NB4 (cell line): ENCODE data around the gene MGAT3.

Experiments
- CTCF ChIP-seq: IDR thresholded peaks from one replicate; pipeline ENCODE4 v1.5.1; 2012; ENCODE audit warnings: low read depth, low read length
- MAX ChIP-seq: IDR thresholded peaks from 2 replicates; pipeline ENCODE4 v1.6.1; 2011; ENCODE audit warnings: low read depth, low read length
- MYC ChIP-seq: IDR thresholded peaks from 2 replicates; pipeline ENCODE4 v1.6.1; 2011; ENCODE audit warnings: low read depth, low read length
- POLR2A ChIP-seq: IDR thresholded peaks from 2 replicates; pipeline ENCODE4 v1.6.1; 2011; ENCODE audit warnings: mild to moderate bottlenecking; ENCODE audit not compliant: insufficient read length; ENCODE audit errors: extremely low read depth

- TF ChIP-seq POLR2A = no peak
- no peak for TF ChIP-seq CTCF
- TF ChIP-seq MAX = no peak
- no peak for TF ChIP-seq MYC
Observed at GRCh38 chr22:39429186-39429585, 27.6 kb upstream of the MGAT3 start.
